Esophagus squamous epithelium (tissue), 4 donors: Measurements from ENCODE around the gene RNF112.

Source experiments
- POLR2A ChIP-seq, 4 donors: fragments of 450-650 bp; IDR thresholded peaks; one replicate each; pipeline ENCODE4 v1.6.1; 2017; ENCODE audit warnings: antibody characterized with exemption in 4 of 4, mild to moderate bottlenecking in 4 of 4, moderate library complexity in 3 of 4
- TF ChIP-seq, protein P1 (sequence below), 6 experiments: fragments of 450-650 bp in 4 of 6; fragments of 200-600 bp in 2 of 6; sonication (generic) in 2 of 6; IDR thresholded peaks; one replicate each; pipeline ENCODE4 v1.5.1; 2016 to 2019; ENCODE audit warnings: antibody characterized with exemption in 6 of 6, mild to moderate bottlenecking in 4 of 6, moderate library complexity in 4 of 6

- TF ChIP-seq, protein P1, sequence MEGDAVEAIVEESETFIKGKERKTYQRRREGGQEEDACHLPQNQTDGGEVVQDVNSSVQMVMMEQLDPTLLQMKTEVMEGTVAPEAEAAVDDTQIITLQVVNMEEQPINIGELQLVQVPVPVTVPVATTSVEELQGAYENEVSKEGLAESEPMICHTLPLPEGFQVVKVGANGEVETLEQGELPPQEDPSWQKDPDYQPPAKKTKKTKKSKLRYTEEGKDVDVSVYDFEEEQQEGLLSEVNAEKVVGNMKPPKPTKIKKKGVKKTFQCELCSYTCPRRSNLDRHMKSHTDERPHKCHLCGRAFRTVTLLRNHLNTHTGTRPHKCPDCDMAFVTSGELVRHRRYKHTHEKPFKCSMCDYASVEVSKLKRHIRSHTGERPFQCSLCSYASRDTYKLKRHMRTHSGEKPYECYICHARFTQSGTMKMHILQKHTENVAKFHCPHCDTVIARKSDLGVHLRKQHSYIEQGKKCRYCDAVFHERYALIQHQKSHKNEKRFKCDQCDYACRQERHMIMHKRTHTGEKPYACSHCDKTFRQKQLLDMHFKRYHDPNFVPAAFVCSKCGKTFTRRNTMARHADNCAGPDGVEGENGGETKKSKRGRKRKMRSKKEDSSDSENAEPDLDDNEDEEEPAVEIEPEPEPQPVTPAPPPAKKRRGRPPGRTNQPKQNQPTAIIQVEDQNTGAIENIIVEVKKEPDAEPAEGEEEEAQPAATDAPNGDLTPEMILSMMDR (IDR thresholded peaks at IDR 0.05): no peak
- peak in 2 of 4 donors; percentile 8 to 64 for TF ChIP-seq POLR2A (IDR thresholded peaks at IDR 0.05)
These were observed 32.3 kb upstream of the RNF112 start, which contains the start of gene MAPK7 for GRCh38 chr17:19378416-19379360.
